GM12892 (cell line): Measurements from ENCODE around the gene PTPRN2.

Experiments
- DNase-seq: peaks from one replicate; pipeline ENCODE4 v3.0.0; 2011; ENCODE audit not compliant: insufficient read length
- FAIRE-seq: peaks from 2 replicates; lab custom pipeline; 2011; peaks lifted over from hg19 to GRCh38; lab: Jason Lieb, UNC
- POLR2A ChIP-seq: IDR thresholded peaks from 2 replicates; pipeline ENCODE4 v1.6.1; 2011; ENCODE audit warnings: low read depth, low read length, control low read depth
- POLR2AphosphoS5 ChIP-seq: IDR thresholded peaks from 2 replicates; pipeline ENCODE4 v1.6.1; 2011; ENCODE audit warnings: low read depth, low read length, control low read depth
- TAF1 ChIP-seq: IDR thresholded peaks from 2 replicates; pipeline ENCODE4 v1.6.1; 2011; ENCODE audit warnings: low read depth, mild to moderate bottlenecking, control low read depth, low read length, borderline replicate concordance

The PTPRN2 gene

GRCh38 chr7:158061026-158061630, 526.5 kb downstream of the PTPRN2 start:
- TF ChIP-seq POLR2AphosphoS5 (no peak), TAF1 (no peak), POLR2A (no peak)
- no peak for DNase-seq
- FAIRE-seq = no peak

- FAIRE-seq = no peak
- no peak for DNase-seq
- TF ChIP-seq TAF1 = no peak
- no peak for TF ChIP-seq POLR2AphosphoS5
- no peak for TF ChIP-seq POLR2A
Observed at GRCh38 chr7:158060216-158060615, 527.4 kb downstream of the PTPRN2 start.

DNA sequence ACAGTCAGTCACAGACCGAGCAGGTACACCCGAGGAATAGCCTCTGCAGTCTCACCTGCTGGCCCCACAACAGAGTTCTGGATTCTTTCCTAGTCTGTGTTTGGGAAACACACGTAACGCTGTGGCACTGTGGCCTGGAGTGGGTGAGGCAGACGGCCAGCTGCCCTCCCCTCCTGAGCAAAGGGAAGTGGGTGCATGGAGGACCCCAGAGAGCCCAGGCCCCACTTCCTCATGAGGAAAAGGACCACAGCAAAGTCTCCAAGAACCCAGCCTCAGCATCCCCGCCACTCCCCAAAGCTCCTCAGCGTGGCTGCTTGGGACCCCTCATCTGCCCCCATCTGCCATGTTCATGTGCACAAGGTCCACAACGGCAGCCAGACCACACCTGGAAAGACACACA, 530.2 kb downstream of the PTPRN2 start:
- TF ChIP-seq POLR2A (no peak), TAF1 (no peak), POLR2AphosphoS5 (no peak)
- FAIRE-seq (no peak), DNase-seq (no peak)

DNA sequence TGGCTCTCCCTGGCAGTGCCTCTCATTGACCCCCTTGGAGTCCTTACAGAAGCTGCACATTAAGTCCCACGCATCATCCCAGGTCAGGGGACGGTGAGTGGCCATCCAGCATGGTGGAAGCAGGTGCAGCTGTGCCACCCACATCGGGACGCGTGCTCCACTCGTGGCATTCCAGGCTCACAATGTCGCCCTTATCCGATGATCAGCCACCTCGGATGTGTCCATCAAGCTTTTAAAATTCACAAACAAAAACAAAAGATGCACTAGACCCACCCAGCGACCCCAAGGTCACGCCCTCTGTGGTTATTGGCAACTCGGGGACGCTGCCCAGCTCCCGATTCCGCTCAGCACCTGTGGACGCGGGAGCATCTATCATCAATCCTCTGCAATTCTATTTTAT, 530.9 kb downstream of the PTPRN2 start:
- no peak for TF ChIP-seq POLR2AphosphoS5
- no peak for TF ChIP-seq POLR2A
- no peak for TF ChIP-seq TAF1
- no peak for FAIRE-seq

GRCh38 chr7:158055726-158056510, 531.7 kb downstream of the PTPRN2 start:
- FAIRE-seq (no peak), DNase-seq (no peak)
- TF ChIP-seq POLR2A (no peak), POLR2AphosphoS5 (no peak), TAF1 (no peak)

More for the DNA sequence above, 530.9 kb downstream of the PTPRN2 start:
- no peak for DNase-seq

DNA sequence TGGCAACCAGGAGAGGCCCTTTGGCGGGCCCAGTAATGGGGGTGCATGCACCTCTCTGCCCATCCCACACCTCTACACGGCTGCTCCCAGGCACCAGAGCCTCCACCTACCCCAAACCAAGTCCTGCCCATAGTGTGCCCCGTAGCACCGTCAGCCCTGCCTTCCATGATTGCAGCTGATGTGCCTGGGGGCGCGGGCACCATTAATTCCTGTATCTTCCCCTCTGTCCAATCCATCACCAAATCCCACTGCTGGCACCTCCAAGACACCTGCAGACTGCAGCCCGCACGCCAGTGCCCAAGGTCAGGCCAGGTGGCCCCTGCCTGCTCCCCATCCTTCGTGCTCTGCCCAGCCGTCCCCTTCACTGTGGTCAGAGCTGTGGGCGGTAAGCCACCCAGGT, 533.0 kb downstream of the PTPRN2 start:
- FAIRE-seq (no peak), DNase-seq (no peak)
- TF ChIP-seq POLR2A = no peak
- TF ChIP-seq POLR2AphosphoS5 = no peak
- TF ChIP-seq TAF1 = no peak

- TF ChIP-seq TAF1 = no peak
- no peak for TF ChIP-seq POLR2A
- no peak for TF ChIP-seq POLR2AphosphoS5
- no peak for DNase-seq
- FAIRE-seq = no peak
Observed at GRCh38 chr7:158054081-158054480, 533.5 kb downstream of the PTPRN2 start.

GRCh38 chr7:158053183-158053915, 534.3 kb downstream of the PTPRN2 start:
- DNase-seq (no peak), FAIRE-seq (no peak)
- TF ChIP-seq POLR2AphosphoS5 (no peak), POLR2A (no peak), TAF1 (no peak)

DNA sequence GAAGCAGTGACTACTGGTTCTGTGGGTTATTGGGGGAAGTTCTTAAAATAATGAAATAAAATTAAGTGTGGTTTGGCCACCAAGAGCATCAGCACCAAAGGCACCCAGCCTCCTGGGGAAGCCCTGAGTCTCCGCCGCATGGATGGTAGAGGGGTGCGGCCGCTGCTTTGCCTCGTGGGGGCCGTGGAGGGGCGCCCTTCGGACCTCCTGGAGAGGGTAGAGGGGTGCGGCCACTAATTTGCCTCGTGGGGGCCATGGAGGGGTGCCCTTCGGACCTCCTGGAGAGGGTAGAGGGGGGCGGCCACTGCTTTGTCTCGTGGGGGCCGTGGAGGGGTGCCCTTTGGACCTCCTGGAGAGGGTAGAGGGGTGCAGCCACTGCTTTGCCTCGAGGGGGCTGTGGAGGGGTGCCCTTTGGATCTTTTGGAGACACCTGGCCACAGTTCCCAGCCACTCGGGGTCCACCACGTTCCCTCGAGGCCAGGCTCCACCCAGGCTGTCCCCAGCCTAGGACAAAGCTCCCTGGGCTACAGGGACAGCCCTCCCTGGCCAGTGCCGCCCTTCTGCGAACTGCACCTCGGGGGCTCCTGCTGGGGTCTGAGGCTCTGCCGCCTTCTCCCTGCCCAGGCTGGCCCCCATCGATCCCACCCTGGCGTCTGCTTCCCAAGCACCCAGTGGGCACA, 535.1 kb downstream of the PTPRN2 start:
- FAIRE-seq = no peak
- no peak for DNase-seq
- TF ChIP-seq POLR2A (no peak), TAF1 (no peak), POLR2AphosphoS5 (no peak)

DNA sequence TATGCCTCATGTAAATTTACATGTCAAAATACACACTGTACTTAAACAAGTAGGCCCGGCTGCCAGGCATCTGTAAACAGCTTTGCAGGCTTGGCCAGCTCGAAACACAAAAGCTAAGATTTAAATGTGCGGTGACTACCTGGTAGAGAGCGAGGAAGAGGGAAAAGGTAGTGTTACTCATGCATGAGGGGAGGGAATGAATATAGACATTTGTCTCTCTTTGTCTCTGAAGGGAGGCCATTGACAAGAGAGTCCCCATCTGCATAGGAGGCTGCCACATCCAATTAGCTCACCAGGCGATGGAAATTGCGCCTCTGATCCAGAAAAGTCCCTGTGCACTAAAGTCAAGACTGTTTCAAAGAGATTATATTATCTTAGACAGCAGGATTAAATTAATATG, 535.8 kb downstream of the PTPRN2 start:
- TF ChIP-seq POLR2AphosphoS5 (no peak), TAF1 (no peak), POLR2A (no peak)
- FAIRE-seq = no peak
- DNase-seq = no peak
